Breast epithelium (tissue), 4 donors: ENCODE data around the gene VDAC2. TPM values are rescaled to one million over a fixed set of nuclear protein-coding genes. Genes with fewer than 3 reads are reported as not detected.
A peak's percentile ranks its signal among the peaks of the same experiment; 100 is the strongest.

Experiments used
- DNase-seq, 2 donors: peaks; one replicate each; pipeline ENCODE4 v3.0.0-alpha.2; 2019; ENCODE audit warnings: low spot score in 2 of 2
- H3K27ac ChIP-seq, 2 donors: fragments of 200-600 bp; sonication (generic) in 1 of 2; one replicate each; pipeline ENCODE4 v1.5.1; 2016 to 2019; ENCODE audit warnings: mild to moderate bottlenecking in 1 of 2
- H3K27me3 ChIP-seq, 2 donors: fragments of 200-600 bp; sonication (generic) in 1 of 2; one replicate each; pipeline versions ENCODE4 v1.5.1 to v1.6.0; 2017 to 2019; ENCODE audit warnings: control low read depth in 1 of 2, mild to moderate bottlenecking in 1 of 2
- H3K36me3 ChIP-seq: fragments of 200-600 bp; one replicate; pipeline ENCODE4 v1.5.1; 2019
- H3K4me1 ChIP-seq, 2 donors: fragments of 200-600 bp; sonication (generic); one replicate each; pipeline ENCODE4 v1.5.1; 2016 to 2019; ENCODE audit warnings: control low read depth in 1 of 2
- H3K4me3 ChIP-seq, 3 donors: fragments of 200-600 bp; sonication (generic); 1 replicate in 2 of 3; 2 replicates in 1 of 3; pipeline ENCODE4 v1.5.1; 2016 to 2019; ENCODE audit warnings: mild to moderate bottlenecking in 3 of 3, moderate library complexity in 2 of 3
- H3K9me3 ChIP-seq, 2 donors: fragments of 200-600 bp; sonication (generic) in 1 of 2; one replicate each; pipeline ENCODE4 v1.5.1; 2016 to 2019; ENCODE audit warnings: control low read depth in 1 of 2
- POLR2A ChIP-seq: fragments of 450-650 bp; IDR thresholded peaks from one replicate; pipeline ENCODE4 v1.6.1; 2016; ENCODE audit warnings: antibody characterized with exemption, mild to moderate bottlenecking, moderate library complexity
- POLR2AphosphoS5 ChIP-seq, 3 donors: sonication (generic); formaldehyde crosslinking; IDR thresholded peaks; one replicate each; pipeline ENCODE4 v1.6.1; 2017; ENCODE audit warnings: antibody characterized with exemption in 3 of 3
- intact Hi-C: fragments of 100-400 bp; cut with DNase I; formaldehyde crosslinking; loops from one replicate; pipeline ENCODE4 v1.15.1; 2023; ENCODE audit warnings: low total_unique reads
- total RNA-seq, 3 donors: library from RNA; depleted of rRNA; stranded (reverse); fragments of >200 nt; gene quantifications; one replicate each; pipeline ENCODE4 v1.1.0, GENCODE V29; 2016
- TF ChIP-seq, protein P1 (sequence below), 3 donors: fragments of 450-650 bp; IDR thresholded peaks; one replicate each; pipeline ENCODE4 v1.5.1; 2016 to 2017; ENCODE audit warnings: antibody characterized with exemption in 3 of 3, mild to moderate bottlenecking in 3 of 3, moderate library complexity in 3 of 3

The VDAC2 gene, protein sequence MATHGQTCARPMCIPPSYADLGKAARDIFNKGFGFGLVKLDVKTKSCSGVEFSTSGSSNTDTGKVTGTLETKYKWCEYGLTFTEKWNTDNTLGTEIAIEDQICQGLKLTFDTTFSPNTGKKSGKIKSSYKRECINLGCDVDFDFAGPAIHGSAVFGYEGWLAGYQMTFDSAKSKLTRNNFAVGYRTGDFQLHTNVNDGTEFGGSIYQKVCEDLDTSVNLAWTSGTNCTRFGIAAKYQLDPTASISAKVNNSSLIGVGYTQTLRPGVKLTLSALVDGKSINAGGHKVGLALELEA
- total RNA-seq = 100 to 1,000 TPM in 1 of 3 donors, 10 to 100 TPM in 2; 86.2 to 127 (median 91.6) TPM

DNA sequence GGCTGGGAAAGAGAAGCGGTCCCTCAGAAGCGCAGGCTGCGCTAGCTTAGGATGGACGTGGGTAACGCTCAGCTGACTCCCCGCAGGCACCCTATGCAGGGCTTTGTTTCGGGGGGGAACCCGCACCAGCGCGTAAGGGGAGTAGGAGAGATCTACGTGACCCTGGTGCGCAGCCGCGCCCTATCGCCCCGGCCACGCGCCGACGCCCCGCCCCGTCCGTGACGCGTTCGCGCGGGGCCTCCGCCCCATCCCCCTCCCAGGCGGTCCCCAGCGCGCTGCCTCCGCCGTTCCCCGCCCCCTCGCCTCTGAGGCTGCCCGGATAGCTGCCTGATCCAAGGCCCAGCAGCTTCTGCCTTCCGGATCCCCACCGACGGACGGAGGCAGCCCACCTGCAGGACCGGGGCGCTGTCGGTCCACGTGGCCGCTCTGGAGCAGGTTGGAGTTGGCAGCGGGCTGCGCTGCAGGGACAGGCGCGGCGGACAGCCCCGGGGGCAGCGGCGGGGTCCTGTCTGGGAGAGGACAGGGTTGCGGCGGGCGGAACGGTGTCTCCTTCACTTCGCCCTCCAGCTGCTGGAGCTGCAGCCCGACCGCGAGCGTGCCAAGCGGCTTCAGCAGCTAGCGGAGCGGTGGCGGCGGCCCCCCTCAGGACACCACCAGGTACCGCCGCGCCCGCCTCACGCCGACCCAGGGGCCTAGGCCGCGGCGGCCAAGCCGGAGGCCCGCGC lies at the start of gene VDAC2:
Gene VDAC2, plus strand, starts transcription at position 515 of the 725 bp plus-strand sequence. CDS start 363 bp downstream, outside the sequence.
- Histone ChIP-seq H3K4me1 (peaks cover 2 to 12% of the 10 kb centered on the region in 2 donors), H3K27ac (peak within 1 kb of the TSS; percentile 95 to 100), H3K9me3 (no peaks in the 10 kb centered on the region), H3K36me3 (no peaks in the 10 kb centered on the region), H3K4me3 (peak within 1 kb of the TSS; percentile 81 to 92 (median 88)), H3K27me3 (no peaks in the 10 kb centered on the region)
- TF ChIP-seq, protein P1, sequence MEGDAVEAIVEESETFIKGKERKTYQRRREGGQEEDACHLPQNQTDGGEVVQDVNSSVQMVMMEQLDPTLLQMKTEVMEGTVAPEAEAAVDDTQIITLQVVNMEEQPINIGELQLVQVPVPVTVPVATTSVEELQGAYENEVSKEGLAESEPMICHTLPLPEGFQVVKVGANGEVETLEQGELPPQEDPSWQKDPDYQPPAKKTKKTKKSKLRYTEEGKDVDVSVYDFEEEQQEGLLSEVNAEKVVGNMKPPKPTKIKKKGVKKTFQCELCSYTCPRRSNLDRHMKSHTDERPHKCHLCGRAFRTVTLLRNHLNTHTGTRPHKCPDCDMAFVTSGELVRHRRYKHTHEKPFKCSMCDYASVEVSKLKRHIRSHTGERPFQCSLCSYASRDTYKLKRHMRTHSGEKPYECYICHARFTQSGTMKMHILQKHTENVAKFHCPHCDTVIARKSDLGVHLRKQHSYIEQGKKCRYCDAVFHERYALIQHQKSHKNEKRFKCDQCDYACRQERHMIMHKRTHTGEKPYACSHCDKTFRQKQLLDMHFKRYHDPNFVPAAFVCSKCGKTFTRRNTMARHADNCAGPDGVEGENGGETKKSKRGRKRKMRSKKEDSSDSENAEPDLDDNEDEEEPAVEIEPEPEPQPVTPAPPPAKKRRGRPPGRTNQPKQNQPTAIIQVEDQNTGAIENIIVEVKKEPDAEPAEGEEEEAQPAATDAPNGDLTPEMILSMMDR (IDR thresholded peaks at IDR 0.05) = no peak
- TF ChIP-seq POLR2A (no peak), POLR2AphosphoS5 (IDR thresholded peaks at IDR 0.05) (peak; percentile 88 to 90 (median 90))
- intact Hi-C loops = no loop called here
- peak; percentile 81 to 86 for DNase-seq

DNA sequence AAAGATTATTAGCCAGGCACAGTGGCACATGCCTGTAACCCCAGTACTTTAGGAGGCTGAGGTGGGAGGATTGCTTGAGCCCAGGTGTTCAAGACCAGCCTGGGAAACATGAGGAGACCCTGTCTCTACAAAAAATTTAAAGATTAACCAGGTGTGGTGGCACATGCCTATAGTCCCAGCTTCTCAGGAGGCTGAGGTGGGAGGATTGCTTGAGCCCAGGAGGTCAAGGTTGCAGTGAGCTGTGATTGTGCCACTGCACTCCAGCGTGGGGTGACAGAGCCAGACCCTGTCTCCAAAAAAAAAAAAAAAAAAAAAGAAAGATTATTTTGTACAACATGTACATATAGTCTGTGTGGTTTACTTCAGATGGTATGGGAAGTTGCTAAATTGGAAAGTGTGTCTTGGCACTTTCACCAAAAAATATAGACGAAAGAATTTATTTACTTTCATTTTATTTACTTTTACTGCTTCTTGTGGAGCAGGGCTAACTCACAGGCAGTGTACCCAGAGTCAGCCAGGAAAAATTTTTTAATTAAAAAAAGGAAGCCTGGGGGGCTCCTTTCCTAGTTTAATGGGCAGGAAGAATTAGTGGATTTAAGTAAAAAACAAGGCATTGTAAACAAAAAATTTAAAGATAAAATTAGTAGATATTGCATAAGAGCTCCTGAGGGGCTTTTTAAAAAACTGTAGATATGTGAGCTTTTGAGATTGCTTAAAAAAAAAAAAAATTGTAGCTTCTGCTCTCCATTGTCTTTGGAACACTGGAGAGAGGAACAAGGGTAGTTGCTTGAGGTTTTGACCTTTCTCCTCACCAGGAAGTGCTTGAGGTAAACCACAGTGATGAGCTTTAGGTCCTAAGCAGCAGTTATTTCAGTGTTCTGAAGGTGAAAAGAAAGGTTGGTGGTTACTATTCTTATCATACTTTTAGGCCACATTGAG lies 44.6 kb upstream of the VDAC2 start:
- H3K4me3 ChIP-seq = no peak overlapping the region
- H3K9me3 ChIP-seq = no peaks in the 10 kb centered on the region
- H3K27ac ChIP-seq = peak overlapping the region in 1 of 2 donors; percentile 34
- DNase-seq = no peak
- H3K27me3 ChIP-seq = no peaks in the 10 kb centered on the region
- H3K36me3 ChIP-seq = no peaks in the 10 kb centered on the region
- TF ChIP-seq POLR2AphosphoS5 (IDR thresholded peaks at IDR 0.05) (no peak), POLR2A (no peak)
- TF ChIP-seq, protein P1 (IDR thresholded peaks at IDR 0.05) = no peak
- intact Hi-C loops = no loop called here
- no peaks in the 10 kb centered on the region for H3K4me1 ChIP-seq

DNA sequence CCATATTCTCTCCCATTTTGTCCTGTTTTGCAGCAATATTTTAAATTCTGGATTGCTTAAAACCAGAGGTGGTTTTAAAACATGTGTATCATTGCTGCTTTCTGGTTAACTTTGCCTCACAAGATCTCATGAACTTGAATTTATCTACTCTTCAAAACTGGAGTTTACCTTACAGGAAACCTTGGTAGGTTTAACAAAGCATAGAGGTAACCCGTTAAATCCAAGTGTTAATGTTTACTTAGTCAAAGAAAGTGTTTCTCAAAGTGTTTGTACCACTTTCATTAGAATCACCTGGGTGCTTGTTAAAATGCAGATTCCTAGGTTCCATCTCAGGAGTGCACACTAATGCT lies 44.0 kb upstream of the VDAC2 start:
- no peak for DNase-seq
- TF ChIP-seq POLR2A (no peak), POLR2AphosphoS5 (IDR thresholded peaks at IDR 0.05) (no peak)
- TF ChIP-seq, protein P1 (IDR thresholded peaks at IDR 0.05) = no peak
- intact Hi-C loops = no loop called here
- H3K27ac ChIP-seq = peak overlapping the region in 1 of 2 donors; percentile 34
- H3K36me3 ChIP-seq = no peaks in the 10 kb centered on the region
- no peaks in the 10 kb centered on the region for H3K4me1 ChIP-seq
- no peaks in the 10 kb centered on the region for H3K9me3 ChIP-seq
- no peak overlapping the region for H3K4me3 ChIP-seq
- H3K27me3 ChIP-seq = no peaks in the 10 kb centered on the region

DNA sequence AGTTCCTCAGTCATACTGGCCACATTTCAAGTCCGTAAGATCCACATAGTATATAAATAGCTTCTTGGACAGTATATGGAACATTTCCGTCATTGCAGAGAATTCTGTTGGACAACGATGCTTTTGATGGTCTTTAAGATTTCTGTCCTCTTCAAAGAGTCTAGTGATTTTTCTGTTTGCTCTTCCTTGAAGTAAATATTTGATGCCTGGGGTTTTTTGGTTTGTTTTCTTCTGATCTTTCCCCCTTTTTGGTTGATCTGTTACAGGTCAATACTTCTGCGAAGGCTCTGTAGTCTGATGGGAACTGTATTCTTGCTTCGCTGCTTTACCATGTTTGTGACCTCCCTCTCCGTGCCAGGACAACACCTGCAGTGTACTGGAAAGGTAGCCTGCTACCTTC lies 42.3 kb upstream of the VDAC2 start:
- TF ChIP-seq POLR2AphosphoS5 (IDR thresholded peaks at IDR 0.05) = no peak
- TF ChIP-seq, protein P1 (IDR thresholded peaks at IDR 0.05) = no peak
- TF ChIP-seq POLR2A = no peak
- DNase-seq = no peak
- H3K9me3 ChIP-seq = no peaks in the 10 kb centered on the region
- no peak overlapping the region for H3K4me3 ChIP-seq
- H3K36me3 ChIP-seq = no peaks in the 10 kb centered on the region
- H3K4me1 ChIP-seq = no peaks in the 10 kb centered on the region
- no peaks in the 10 kb centered on the region for H3K27me3 ChIP-seq
- intact Hi-C loops = no loop called here
- no peak overlapping the region for H3K27ac ChIP-seq
